ENCODE data around the gene MAPKAPK3.

The MAPKAPK3 gene

DNA sequence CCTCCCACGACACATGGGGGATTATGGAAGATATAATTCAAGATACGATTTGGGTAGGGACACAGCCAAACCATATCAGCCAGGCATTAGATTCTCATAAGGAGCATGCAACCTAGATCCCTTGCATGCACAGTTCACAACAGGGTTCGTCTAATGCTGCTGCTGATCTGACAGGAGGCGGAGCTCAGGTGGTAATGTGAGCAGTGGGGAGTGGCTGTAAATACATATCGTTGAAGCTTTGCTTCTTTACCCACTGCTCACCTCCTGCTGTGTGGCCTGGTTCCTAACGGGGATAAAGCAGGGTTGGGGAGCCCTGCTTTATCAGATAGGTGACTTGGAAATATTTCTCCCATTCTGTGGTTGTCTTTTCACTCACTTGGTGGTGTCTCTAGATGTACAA is 72.6 kb downstream of the MAPKAPK3 start:
- no peak for DNase-seq (ENCODE audit: low spot score)

DNA sequence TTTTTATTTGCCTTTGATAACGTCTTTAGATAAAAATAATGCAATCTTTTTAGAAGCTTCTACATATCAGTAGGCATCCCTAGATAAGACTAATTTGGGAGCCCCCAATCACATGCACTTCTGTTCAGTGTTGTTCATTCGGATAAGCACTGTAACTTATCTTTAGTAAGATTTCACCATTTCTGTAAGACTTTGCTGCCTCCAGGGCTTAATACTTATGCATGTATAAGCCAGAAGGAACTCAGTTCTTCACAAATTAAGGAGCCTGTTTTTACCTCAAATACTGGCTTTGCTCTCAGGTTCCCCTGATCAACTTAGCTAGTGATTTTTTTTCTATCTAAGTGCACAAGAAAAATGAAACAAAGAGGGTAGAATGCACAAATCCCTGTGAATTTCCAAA is 78.1 kb downstream of the MAPKAPK3 start:
- DNase-seq (ENCODE audit: low spot score), result no peak

DNA sequence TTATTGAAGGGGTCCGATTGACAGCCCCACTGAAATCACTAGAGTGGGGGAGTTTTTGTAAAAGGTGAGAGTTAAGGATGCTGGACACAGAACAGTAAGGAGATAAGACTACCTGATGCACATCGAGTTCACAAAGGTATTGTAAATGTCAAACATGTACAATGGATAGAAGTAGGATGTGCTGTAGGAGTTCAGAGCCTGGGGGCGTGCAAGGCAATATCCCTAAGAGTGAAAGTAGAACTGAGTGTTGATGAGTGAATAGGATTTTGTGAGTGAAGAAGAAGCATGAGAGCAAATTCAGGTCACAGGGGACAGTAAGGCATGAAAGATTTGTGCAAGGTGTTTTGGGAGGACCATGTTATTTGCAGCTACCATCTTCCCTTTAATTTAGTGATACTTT is 79.3 kb downstream of the MAPKAPK3 start:
- no peak for DNase-seq (ENCODE audit: low spot score)

DNA sequence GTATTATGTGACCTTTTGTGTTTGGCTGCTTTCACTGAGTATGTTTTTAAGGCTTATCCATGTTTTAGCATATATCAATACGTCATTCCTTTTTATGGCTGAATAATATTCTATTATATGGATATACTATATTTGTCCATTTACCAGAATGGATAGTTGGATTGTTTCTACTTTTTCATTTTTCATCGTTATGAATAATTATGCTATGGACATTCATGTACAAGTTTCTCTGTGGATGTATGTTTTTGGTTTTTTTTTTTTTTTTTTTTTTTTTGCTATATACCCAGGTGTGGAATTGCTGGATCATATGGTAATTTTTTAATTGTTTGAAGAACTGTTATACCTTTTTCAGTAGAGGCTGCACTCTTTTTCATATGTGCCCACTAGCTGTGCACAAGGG is 81.3 kb downstream of the MAPKAPK3 start:
- DNase-seq (ENCODE audit: low spot score), result no peak

Measured in pons (tissue), 1 donor.